Measurements from ENCODE around the gene SLC22A2. TPM values are rescaled to one million over a fixed set of nuclear protein-coding genes. Genes with fewer than 3 reads are reported as not detected.

SLC22A2 gene
- total and polyA plus RNA-seq, 10 of the 15 experiments (the other 5 are each of a cell fraction or from before 2014, with no cell fraction given): 0.12 TPM; not detected in 9

GRCh38 chr6:160305926-160306713 lies 47.5 kb upstream of the SLC22A2 start (continued):
- no peak for TF ChIP-seq MTA3 (IDR thresholded peaks at IDR 0.05; ENCODE audit: borderline replicate concordance, low read length)
- no peak for TF ChIP-seq ZBTB33 (IDR thresholded peaks at IDR 0.05)
- no peak for TF ChIP-seq JUND (IDR thresholded peaks at IDR 0.05; ENCODE audit: low read depth, low read length)
- no peak for TF ChIP-seq IKZF1 (conservative IDR thresholded peaks at IDR 0.05)
- no peak for TF ChIP-seq HCFC1 (IDR thresholded peaks at IDR 0.05; ENCODE audit: low read length)

DNA sequence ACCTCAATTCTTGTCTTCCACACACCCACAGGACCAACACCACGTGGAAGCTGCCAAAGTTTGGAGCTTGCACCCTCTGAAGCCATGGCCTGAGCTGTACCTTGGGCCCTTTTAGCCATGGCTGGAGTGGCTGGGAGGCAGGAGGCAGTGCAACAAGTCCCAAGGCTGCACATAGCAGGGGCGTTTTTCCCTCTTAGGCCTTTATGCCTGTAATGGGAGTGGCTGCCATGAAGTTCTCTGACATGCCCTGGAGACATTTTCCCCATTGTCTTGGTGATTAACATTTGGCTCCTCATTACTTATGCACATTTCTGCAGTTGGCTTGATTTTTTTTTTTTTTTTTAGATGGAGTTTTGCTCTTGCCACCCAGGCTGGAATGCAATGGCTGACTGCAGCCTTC lies 45.2 kb upstream of the SLC22A2 start:
- Histone ChIP-seq H3K4me2 (ENCODE audit: control insufficient read depth, insufficient read depth) (no peak overlapping the region), H3K4me3 (no peak overlapping the region), H3K4me1 (ENCODE audit: control insufficient read depth, insufficient read depth, low read length) (no peaks in the 10 kb centered on the region), H3K36me3 (ENCODE audit: control insufficient read depth in 2 of 2, insufficient read depth in 2 of 2, low read length in 1 of 2) (no peaks in the 10 kb centered on the region), H3K9ac (ENCODE audit: control insufficient read depth, insufficient read depth, low read length) (no peak overlapping the region), H3K79me2 (ENCODE audit: control insufficient read depth, insufficient read depth, low read length) (no peaks in the 10 kb centered on the region), H3K27me3 (replicated peaks in 1 of 2; ENCODE audit: control insufficient read depth in 2 of 2, insufficient read depth in 2 of 2, low read length in 1 of 2) (no peaks in the 10 kb centered on the region), H3K27ac (ENCODE audit: control insufficient read depth, insufficient read depth) (no peak overlapping the region), H2AFZ (ENCODE audit: control insufficient read depth, low read depth, low read length) (no peak overlapping the region), H3K9me3 (replicated peaks; ENCODE audit: control insufficient read depth, insufficient read depth, low read length) (no peaks in the 10 kb centered on the region), H4K20me1 (ENCODE audit: control insufficient read depth, insufficient read depth) (no peaks in the 10 kb centered on the region)
- no peak for FAIRE-seq
- RAD21 ChIA-PET (ENCODE audit: unreplicated experiment): no interaction called here
- 0% methylated on average over 2 of the region's 2 CpGs for WGBS (ENCODE audit: insufficient coverage, insufficient replicate concordance, low lambda C conversion rate, missing lambda C conversion rate)
- no peak for DNase-seq (ENCODE audit: low read depth, low spot score)
- SMC1A ChIA-PET (ENCODE audit: uncharacterized antibody, unreplicated experiment): no interaction called here
- no peak for ATAC-seq
- CTCF ChIA-PET: no interaction called here
- POLR2A ChIA-PET: no interaction called here
- intact Hi-C loops (cut with micrococcal nuclease; ENCODE audit: unreplicated experiment) (no loop called here), in situ Hi-C loops (cut with MboI) (no loop called here)
- no TSS peak for BruUV-seq (replicated peaks)
- TF ChIP-seq STAT3 (IDR thresholded peaks at IDR 0.05; ENCODE audit: low read depth, low read length): no peak
- TF ChIP-seq, protein P1, sequence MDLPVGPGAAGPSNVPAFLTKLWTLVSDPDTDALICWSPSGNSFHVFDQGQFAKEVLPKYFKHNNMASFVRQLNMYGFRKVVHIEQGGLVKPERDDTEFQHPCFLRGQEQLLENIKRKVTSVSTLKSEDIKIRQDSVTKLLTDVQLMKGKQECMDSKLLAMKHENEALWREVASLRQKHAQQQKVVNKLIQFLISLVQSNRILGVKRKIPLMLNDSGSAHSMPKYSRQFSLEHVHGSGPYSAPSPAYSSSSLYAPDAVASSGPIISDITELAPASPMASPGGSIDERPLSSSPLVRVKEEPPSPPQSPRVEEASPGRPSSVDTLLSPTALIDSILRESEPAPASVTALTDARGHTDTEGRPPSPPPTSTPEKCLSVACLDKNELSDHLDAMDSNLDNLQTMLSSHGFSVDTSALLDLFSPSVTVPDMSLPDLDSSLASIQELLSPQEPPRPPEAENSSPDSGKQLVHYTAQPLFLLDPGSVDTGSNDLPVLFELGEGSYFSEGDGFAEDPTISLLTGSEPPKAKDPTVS (IDR thresholded peaks at IDR 0.05; ENCODE audit: low read depth, low read length): no peak
- no peak for TF ChIP-seq KLF5 (IDR thresholded peaks at IDR 0.05; ENCODE audit: partially characterized antibody)
- no peak for TF ChIP-seq NFYA (IDR thresholded peaks at IDR 0.05; ENCODE audit: borderline replicate concordance, low read depth, low read length)
- TF ChIP-seq BCL11A (IDR thresholded peaks at IDR 0.05; ENCODE audit: low read depth, low read length): no peak
- TF ChIP-seq POLR2A (IDR thresholded peaks at IDR 0.05; ENCODE audit: low read depth, low read length): no peak
- TF ChIP-seq ZNF24 (IDR thresholded peaks at IDR 0.05): no peak
- TF ChIP-seq ZBED1 (IDR thresholded peaks at IDR 0.05; ENCODE audit: borderline replicate concordance): no peak
- TF ChIP-seq KDM1A (IDR thresholded peaks at IDR 0.05; ENCODE audit: borderline replicate concordance): no peak
- TF ChIP-seq IKZF1 (conservative IDR thresholded peaks at IDR 0.05): no peak
- no peak for TF ChIP-seq EGR1 (IDR thresholded peaks at IDR 0.05; ENCODE audit: borderline replicate concordance in 1 of 2, low read depth in 2 of 2, low read length in 2 of 2)
- no peak for TF ChIP-seq LARP7 (IDR thresholded peaks at IDR 0.05)
- no peak for TF ChIP-seq IKZF2 (IDR thresholded peaks at IDR 0.05)
- TF ChIP-seq ATF7 (IDR thresholded peaks at IDR 0.05; ENCODE audit: low read depth): no peak
- no peak for TF ChIP-seq SREBF1 (IDR thresholded peaks at IDR 0.05; ENCODE audit: low read length)
- TF ChIP-seq WRNIP1 (IDR thresholded peaks at IDR 0.05; ENCODE audit: borderline replicate concordance, low read depth, low read length): no peak

Measured in GM12878 (cell line).